Measurements from ENCODE around the gene RPUSD1.
"Not testable (repeated sequence)": the region's sequence is repeated elsewhere in the genome, so short reads cannot be mapped to it uniquely, and the experiment has no call there.

The RPUSD1 gene

DNA sequence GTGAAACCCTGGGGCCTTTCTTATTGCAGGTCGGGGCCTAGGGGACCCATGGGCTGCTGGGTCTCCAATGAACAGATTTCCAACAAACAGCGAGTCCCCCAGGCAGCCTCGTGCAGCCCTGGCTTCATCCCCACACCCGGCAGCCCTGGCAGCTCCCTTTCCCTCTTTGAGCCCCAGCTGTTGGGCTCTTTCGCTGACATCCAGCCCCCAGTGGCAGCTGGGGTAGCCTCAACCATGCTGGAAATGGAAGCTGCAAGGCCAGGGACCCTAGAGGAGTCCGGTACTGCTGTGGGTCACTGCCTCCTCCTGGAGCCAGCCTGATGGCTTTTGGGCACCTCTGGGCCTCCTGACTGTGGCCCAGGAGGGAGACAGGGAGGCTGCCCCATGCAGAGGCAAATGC, 5.9 kb downstream of the RPUSD1 start:
- DNase-seq (ENCODE audit: low read depth), result no peak

DNA sequence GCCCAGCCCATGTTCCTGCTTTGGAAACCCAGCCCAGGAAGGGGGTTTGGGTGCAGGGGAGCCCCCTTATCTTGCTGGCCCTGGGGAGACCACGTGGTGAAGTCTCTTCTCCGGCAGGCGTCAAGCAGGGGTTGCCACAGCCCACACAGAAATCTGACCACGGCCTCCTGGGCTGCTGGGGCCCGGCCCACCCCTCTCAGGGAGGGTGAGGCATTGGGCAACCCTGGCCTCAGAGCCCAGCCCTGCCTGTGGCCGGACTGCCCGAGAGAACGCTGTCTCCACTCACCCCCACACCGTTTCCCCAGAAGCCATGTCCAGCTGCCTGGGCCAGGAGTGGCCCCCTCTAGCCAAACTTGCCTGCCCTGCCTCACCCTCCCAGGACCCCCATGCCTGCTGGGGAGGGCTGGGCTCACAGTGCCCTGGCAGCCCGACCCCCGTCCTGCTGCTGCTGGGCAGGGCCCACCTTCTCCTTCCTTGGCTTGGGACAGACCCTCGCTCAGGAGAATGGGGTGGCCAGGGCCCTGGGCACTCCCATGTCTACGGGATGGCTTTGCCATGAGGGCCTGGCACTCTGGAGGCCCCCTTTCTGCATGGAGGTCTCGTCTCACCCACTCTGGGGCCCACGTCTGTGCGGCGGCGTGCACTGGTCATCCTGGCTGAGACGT, 6.7 kb downstream of the RPUSD1 start:
- DNase-seq (ENCODE audit: low read depth), result no peak

DNA sequence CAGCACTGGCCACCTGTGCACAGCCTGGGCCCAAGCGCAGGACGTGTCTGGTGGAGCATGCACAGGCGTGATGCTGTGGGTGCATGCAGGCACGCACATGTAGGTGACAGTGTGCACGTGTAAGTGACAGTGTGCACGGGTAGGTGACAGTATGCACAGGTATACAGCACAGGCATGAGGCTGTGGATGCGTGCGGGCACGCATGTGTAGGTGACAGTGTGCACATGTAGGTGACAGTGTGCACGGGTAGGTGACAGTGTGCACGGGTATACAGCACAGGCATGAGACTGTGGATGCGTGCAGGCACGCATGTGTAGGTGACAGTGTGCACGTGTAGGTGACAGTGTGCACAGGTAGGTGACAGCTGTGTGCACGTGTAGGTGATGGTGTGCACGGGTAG, 7.9 kb downstream of the RPUSD1 start:
- no peak for DNase-seq (ENCODE audit: low read depth)

DNA sequence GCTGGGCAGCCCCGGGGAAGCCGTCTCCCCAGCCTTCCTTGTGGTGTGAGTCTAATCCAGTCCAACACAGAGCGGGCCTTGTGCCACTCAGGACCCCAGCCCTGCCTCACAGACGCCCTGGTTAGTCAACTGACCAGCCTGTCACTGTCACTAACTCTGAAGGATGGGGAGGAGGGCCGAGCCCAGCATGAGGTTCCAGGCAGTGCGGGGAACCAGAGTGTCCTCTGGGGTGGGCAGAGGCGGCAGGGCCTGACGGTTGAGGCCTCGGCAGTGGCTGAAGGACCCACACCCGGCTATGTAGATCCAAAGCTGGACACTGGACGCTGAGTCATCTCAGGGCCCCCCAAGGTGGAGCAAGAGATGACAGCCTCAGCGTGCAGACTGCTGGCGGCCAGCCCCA, 8.6 kb downstream of the RPUSD1 start:
- no peak for DNase-seq (ENCODE audit: low read depth)

DNA sequence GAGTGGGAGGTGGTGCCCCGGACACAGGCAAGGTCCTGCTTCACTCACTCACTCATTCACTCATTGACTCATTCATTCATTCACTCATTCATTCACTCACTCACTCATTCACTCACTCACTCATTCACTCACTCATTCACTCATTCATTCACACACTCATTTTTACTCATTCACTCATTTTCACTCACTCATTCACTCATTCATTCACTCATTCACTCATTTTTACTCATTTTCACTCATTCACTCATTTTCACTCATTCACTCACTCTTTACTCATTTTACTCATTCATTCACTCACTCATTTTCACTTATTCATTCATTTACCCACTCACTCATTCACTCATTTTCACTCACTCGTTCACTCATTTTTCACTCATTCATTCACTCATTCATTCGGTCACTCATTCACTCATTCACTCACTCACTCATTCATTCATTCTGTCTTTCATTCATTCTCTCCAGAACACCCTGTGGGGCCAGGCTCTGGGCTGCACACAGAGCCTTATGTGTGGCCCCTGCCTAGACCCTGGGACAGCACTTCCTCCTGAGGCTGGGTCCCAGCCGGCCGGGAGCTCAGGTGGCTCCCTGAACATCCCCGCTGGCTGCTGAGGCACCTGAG, 9.2 kb downstream of the RPUSD1 start:
- DNase-seq (ENCODE audit: low read depth), result no peak

DNA sequence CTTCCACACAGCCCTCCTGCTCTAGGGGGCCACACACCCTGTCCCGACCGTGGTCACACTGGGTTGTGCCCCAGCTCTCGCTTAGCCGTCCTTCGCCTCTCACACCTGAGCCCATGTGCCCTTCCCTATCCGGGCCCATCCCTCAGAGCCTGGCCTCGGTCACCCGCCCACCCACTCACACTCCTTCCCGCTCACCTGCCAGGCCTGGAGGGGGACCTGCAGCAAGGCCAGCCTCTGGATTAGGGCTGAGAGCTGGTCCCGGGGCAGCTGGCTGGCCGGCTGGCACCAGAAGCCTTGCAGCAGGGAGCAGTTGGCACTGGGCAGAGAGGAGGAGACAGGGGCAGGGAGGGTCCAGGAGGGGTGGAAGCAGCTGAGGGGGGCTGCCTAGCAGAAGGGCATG, 9.7 kb downstream of the RPUSD1 start:
- no peak for DNase-seq (ENCODE audit: low read depth)

DNA sequence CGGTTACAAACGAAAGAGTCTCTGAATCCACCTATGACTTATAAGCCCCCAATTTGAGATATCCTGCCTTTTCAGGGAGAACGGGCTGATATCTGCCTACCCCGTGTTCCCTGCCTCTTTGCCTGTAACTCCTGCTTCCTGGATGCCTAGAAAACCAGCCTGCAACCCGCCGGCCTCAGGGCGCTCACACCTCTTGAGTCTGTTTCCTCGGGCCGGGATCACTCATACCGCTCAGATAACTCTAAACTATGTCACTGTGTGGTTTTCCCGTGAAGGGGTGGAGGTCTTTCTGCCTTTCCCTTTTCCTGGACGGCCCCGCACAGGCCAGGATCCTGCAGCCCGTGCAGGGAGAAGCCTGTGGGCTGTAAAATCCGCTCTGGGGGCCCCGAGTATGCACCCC, 10.4 kb downstream of the RPUSD1 start:
- DNase-seq (ENCODE audit: low read depth), result no peak

DNA sequence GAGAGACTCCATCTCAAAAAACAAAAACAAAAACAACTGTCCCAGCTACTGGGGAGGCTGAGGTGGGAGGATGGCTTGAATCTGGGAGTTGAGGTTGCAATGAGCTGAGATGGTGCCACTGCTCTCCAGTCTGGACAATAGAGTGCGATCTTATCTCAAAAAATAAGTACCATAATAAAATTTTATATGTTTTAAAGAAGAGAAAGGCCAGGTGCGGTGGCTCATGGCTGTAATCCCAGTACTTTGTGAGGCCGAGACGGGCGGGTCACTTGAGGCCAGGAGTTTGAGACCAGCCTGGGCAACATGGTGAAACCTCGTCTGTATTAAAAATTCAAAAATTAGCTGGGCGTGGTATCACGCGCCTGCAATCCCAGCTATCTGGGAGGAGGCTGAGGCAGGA, 11.4 kb downstream of the RPUSD1 start:
- DNase-seq (ENCODE audit: low read depth), result no peak

DNA sequence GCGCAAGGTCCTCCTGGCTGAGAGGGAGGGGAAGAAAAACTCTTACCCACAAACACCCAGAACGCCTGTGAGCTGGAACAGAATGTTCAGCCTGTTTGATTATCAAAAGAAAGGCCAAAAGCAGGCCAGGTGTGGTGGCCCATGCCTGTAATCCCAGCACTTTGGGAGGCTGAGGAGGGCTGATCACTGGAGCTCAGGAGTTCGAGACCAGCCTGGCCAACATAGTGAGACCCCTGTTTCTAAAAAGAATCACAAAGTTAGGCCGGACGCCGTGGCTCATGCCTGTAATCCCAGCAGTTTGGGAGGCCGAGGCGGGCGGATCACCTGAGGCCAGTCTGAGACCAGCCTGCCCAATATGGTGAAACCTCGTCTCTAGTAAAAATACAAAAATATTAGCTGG, 11.9 kb downstream of the RPUSD1 start:
- not testable (repeated sequence) for DNase-seq (ENCODE audit: low read depth)

DNA sequence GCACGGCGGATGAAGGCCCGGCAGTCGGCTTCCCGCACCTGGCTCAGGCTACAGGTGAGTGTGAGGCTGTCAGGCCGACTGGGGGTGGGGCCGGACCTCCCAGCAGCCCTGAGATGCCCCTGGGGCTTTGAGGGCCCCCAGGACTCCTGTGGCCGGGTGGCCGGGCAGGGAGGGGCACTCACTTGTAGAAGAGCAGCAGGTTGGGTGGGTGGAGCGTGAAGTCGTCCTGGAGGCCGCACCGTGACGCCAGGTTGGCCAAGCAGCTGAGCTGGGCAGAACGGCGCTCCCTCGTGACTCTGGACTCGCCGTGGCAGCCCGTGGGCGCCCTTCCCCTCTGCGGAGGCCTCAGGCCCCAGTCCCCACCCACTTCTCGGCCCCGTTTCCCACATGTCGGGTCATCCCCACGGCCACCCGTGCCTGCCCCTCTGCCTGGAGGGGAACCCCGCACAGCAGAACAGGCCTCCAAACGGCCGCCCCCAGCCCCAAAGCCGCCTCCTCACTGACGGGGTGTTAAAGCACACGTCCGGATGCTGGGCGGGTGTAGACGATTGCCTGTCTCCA, 12.9 kb downstream of the RPUSD1 start:
- no peak for DNase-seq (ENCODE audit: low read depth)

DNA sequence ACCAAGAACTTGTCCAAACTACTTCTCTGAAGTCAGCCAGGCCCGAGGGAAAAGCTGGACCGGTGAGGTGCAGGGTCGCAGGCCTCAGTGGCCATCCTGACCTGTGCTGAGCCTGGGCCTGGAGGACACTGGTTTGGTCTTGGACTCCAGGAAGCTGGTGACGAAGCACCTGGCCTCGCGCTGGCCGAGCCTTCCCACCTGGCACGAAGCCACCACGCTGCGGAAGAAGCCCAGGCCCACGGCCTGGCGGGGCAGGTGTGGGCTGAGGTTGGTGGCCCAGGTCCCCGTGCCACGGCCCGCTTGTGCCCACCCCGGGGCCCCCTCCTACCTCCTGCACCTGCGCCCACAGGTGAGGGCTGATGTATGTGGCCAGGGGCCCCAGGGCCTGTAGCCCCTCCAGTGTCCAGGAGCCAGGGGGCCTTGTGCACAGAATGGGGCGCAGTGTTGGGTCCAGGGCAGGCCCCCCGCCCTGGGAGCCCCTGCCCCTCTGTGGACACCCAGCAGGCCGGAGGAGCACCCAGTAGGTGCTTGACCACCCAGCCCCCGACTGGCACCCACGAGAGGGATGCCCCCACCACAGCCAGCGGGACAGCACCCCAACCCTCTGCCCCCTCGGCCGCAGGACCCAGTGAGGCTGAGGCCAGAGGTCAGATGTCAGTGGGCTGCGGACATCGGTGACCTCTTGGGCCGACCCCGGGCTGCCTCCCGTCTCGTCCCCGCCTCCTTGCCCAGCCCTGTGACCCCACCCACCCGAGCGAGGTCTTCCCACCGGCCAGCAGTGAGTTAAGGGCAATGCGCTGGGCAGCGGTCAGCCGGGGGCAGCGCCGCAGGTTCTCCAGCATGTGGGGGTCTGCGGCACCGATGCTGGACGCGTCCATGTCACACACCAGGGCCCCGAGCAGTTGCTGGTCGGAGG, 13.8 kb downstream of the RPUSD1 start:
- DNase-seq (ENCODE audit: low read depth), result no peak

DNA sequence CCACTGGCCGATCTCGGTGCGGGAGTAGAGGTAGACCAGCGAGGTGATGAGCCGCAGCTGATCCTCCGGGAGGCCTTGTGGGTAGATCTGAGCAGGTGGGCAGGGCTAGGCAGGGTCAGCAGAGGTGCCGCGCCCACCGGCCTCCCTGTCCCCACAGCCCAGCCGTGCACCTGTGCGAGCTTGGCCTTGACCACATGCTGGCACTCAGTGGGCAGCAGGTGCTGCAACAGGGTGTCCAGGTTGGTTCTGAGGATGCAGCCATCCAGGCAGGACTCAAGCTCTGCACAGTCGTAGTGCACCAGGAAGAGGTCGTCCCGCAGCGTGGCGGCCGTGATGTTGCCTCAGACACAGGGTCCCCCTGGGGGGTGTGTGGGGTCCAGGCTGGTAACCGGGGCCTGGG, 15.2 kb downstream of the RPUSD1 start:
- DNase-seq (ENCODE audit: low read depth), result no peak

DNA sequence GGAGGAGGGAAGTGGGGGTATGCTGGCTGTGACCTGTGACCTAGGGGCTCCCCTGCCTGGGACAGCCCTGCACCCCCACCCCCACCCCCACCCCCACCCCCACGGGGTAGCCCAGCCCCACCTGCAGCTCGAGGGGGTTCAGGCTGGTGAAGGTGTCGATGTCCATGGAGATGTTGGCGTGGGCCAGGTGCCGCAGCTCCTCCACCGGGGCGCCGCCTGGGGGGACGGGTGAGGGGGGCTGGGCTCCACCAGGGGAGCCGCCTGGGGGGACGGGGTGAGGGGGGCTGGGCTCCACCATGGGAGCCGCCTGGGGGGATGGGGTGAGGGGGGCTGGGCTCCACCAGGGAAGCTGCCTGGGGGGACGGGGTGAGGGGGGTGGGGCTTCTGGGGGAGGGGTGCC, 17.8 kb downstream of the RPUSD1 start:
- no peak for DNase-seq (ENCODE audit: low read depth)

DNA sequence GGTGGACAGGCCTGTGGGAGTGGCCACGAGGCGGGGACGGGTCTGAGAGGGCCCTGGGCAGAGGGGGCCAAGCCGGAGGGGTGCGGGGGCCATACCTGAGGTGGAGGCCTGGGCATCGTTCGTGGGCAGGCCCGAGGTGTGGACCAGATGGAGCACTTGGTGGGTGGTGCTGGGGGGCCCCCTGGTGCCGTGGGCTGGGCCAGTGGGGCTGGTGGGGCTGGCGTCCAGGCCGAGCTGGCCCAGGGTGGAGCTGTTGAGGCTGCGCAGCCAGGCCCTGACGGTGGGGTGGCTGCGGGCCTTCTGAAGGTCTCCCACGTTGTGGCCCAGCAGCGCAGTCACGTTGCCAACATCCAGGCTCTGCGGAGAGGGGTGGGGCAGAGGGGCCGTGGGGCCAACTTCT, 18.2 kb downstream of the RPUSD1 start:
- DNase-seq (ENCODE audit: low read depth), result no peak

DNA sequence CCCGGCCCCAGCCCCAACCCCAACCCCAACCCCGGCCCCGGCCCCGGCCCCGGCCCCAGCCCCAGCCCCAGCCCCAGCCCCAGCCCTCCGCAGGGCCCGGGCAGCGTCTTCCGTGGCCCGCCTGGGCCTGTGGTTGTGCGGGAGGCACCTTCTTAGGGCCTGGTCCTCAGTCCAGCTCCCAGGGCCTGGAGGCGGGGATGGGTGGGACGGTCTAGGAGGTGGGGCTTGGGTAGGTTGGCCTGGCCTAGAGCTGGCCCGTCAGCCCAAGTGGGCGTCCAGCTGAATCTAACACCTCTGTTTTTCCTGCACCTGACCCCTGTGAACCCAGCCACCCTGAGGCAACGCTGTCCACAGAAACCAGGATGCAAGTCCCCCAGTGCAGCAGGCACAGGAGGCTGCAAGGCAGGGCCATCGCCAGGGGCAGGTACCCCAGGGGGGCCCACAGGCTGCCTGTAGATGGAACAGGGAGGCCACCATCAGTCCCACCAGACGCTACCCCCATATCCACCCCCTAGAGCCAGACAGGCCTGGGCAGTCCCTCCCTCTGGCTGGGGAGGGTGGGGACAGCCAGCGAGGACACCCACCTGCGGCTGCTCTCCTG, 18.9 kb downstream of the RPUSD1 start:
- no peak for DNase-seq (ENCODE audit: low read depth)

DNA sequence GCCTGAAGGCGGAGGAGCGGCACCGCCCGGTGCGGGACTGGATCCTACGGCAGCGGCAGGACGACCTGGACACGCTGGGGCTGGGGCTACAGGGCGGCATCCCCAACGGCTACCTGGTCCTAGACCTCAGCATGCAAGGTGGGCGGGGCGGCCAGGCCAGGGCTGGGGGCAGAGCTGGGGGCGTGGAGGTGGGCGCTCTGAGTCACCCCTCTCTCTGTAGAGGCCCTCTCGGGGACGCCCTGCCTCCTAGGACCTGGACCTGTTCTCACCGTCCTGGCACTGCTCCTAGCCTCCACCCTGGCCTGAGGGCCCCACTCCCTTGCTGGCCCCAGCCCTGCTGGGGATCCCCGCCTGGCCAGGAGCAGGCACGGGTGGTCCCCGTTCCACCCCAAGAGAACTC, 19.8 kb downstream of the RPUSD1 start:
- no peak for DNase-seq (ENCODE audit: low read depth)

DNA sequence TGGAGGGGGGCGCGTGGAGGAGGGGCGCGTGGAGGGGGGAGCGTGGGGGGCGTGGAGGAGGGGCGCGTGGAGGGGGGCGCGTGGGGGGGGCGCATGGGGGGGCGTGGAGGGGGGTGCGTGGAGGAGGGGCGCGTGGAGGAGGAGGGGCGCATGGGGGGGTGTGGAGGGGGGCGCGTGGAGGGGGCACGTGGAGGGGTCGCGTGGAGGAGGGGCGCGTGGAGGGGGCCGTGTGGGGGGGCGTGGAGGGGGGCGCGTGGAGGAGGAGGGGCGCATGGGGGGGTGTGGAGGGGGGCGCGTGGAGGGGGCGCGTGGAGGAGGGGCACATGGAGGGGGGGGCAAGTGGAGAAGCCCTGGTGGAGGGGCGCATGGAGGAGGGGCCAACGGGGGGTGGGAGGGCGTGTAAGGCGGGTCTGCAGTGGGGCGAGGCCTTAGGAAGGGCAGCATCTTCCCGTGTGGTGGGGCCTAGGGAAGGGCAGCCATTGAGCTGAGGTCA, 20.4 kb downstream of the RPUSD1 start:
- no peak for DNase-seq (ENCODE audit: low read depth)

DNA sequence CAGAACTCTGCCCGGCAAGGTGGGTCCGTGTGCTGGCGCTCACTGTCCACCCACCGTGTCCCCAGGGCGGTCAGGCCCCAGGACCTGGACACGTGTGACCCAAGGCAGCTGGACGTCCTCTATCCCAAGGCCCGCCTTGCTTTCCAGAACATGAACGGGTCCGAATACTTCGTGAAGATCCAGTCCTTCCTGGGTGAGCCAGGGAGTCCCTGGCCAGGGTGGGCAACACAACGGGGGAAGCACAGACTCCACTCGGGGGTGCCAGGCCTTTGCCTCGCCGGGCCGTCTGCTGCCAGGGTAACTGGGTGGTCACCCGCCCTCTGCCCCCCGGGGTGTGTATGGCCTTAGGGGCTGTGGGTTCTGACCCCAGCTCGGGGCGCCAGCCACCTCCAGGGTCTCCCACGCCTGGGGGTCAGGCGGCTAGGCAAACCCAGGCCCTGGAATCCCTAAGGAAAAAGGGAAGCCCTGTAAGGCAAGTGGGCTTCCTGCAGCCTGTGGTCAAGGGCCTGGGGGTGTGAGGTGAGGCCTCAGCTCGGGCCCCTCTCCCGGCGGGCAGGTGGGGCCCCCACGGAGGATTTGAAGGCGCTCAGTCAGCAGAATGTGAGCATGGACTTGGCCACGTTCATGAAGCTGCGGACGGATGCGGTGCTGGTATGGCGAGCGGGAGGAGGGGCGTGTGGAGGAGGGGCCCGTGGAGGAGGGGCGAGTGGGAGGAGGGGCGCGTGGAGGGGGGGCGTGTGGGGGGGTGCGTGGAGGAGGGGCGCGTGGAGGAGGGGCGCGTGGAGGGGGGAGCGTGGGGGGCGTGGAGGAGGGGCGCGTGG, 21.2 kb downstream of the RPUSD1 start:
- no peak for DNase-seq (ENCODE audit: low read depth)

DNA sequence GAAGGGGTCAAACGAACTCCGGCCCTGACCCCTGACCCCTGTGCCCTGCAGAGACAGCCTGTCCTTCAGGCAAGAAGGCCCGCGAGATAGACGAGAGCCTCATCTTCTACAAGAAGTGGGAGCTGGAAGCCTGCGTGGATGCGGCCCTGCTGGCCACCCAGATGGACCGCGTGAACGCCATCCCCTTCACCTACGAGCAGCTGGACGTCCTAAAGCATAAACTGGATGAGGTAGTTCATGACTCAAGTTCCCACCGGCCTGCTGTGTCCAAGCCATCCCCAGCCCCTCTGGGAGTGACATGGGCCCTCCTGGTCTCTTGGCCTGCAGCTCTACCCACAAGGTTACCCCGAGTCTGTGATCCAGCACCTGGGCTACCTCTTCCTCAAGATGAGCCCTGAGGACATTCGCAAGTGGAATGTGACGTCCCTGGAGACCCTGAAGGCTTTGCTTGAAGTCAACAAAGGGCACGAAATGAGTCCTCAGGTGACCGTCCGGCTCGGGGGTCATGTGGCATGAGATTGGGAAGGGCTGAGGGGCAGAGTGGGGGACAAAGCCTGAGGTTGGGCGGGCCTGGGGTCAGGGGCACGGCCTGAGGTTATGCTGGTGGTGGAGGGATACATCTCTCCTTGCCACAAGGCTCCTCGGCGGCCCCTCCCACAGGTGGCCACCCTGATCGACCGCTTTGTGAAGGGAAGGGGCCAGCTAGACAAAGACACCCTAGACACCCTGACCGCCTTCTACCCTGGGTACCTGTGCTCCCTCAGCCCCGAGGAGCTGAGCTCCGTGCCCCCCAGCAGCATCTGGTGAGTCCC, 22.0 kb downstream of the RPUSD1 start:
- no peak for DNase-seq (ENCODE audit: low read depth)

DNA sequence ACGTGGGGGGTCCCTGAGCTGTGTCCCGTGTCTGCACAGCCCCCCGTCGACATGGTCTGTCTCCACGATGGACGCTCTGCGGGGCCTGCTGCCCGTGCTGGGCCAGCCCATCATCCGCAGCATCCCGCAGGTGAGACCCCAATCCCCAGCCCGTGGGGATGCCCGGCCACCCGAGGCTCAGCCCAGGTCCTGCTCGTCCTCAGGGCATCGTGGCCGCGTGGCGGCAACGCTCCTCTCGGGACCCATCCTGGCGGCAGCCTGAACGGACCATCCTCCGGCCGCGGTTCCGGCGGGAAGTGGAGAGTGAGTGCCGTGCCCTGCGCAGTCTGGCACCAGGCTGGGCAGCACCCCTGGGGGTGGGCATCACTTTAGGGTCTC, 22.7 kb downstream of the RPUSD1 start:
- DNase-seq (ENCODE audit: low read depth), result no peak
